Loucy (cell line): ENCODE results near the gene LLGL2.

Experiments used
- EZH2phosphoT487 ChIP-seq: fragments of 200-600 bp; IDR thresholded peaks from 2 replicates; pipeline ENCODE4 v1.6.1; 2018; ENCODE audit warnings: antibody characterized with exemption, mild to moderate bottlenecking, moderate library complexity, borderline replicate concordance
- TF ChIP-seq, protein P1 (sequence below): fragments of 200-600 bp; sonication (generic); conservative IDR thresholded peaks from 2 replicates; pipeline ENCODE4 v1.5.1; 2014; ENCODE audit warnings: mild to moderate bottlenecking, antibody characterized with exemption, low read length

DNA sequence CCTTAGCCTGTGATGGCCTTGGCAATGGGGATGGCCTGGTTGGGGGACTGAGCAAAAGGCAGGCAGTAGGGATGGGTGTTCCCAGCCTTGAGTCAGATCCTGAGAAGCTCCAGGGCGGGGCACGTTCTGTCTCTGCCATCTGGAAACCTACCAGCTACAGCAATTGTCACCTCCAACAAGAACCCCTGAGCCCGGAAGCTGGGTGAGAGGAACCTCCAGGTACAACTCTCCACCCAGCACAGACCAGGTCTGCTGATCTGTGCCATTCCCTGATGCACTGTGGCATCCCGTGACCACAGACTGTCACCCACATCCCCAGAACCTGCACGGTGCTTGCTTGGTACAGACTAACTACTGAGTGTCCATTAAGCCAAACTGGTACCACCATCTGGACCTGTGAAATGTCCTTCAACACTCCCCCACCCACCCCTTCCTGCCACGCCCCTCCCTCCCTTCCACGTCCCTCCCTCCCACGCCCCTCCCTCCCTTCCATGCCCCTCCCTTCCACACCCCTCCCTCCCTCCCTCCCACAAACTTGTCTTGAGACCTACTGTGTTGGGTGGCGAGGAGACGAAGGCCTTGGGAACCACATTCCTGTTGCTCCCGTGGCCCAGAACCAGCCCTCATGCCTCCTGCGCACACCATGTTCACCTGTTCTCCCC lies 78.7 kb downstream of the LLGL2 start:
- TF ChIP-seq, protein P1, sequence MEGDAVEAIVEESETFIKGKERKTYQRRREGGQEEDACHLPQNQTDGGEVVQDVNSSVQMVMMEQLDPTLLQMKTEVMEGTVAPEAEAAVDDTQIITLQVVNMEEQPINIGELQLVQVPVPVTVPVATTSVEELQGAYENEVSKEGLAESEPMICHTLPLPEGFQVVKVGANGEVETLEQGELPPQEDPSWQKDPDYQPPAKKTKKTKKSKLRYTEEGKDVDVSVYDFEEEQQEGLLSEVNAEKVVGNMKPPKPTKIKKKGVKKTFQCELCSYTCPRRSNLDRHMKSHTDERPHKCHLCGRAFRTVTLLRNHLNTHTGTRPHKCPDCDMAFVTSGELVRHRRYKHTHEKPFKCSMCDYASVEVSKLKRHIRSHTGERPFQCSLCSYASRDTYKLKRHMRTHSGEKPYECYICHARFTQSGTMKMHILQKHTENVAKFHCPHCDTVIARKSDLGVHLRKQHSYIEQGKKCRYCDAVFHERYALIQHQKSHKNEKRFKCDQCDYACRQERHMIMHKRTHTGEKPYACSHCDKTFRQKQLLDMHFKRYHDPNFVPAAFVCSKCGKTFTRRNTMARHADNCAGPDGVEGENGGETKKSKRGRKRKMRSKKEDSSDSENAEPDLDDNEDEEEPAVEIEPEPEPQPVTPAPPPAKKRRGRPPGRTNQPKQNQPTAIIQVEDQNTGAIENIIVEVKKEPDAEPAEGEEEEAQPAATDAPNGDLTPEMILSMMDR: no peak
- TF ChIP-seq EZH2phosphoT487: no peak
